Neural progenitor cell (in vitro differentiated cells): ENCODE results near the gene GJB2. TPM values are rescaled to one million over a fixed set of nuclear protein-coding genes. Genes with fewer than 3 reads are reported as not detected.

Source experiments
- DNase-seq: peaks from one replicate; pipeline ENCODE4 v3.0.0-alpha.2; 2016; ENCODE audit warnings: low spot score
- H2AFZ ChIP-seq: fragments of 200-600 bp; sonication (generic); replicated peaks from 2 replicates; pipeline ENCODE4 v1.6.1; 2016; ENCODE audit warnings: antibody characterized with exemption
- H3F3A ChIP-seq: fragments of 200-600 bp; sonication (generic); 2 replicates; pipeline ENCODE4 v1.6.1; 2016; ENCODE audit warnings: antibody characterized with exemption, low read depth
- H3K27ac ChIP-seq: fragments of 200-600 bp; sonication (generic); 2 replicates; pipeline ENCODE4 v1.5.1; 2016; ENCODE audit warnings: mild to moderate bottlenecking
- H3K27me3 ChIP-seq: fragments of 200-600 bp; sonication (generic); 2 replicates; pipeline ENCODE4 v1.6.1; 2016; ENCODE audit warnings: mild to moderate bottlenecking, moderate library complexity
- H3K36me3 ChIP-seq: fragments of 200-600 bp; sonication (generic); 2 replicates; pipeline ENCODE4 v1.5.1; 2016
- H3K4me1 ChIP-seq: fragments of 200-600 bp; sonication (generic); 2 replicates; pipeline ENCODE4 v1.6.1; 2016; ENCODE audit warnings: mixed run types
- H3K4me2 ChIP-seq: fragments of 200-600 bp; sonication (generic); 2 replicates; pipeline ENCODE4 v1.6.1; 2016
- H3K4me3 ChIP-seq: fragments of 200-600 bp; sonication (generic); 2 replicates; pipeline ENCODE4 v1.5.1; 2016
- H3K79me2 ChIP-seq: fragments of 200-600 bp; sonication (generic); 2 replicates; pipeline ENCODE4 v1.6.1; 2016; ENCODE audit warnings: low read depth
- H3K9ac ChIP-seq: fragments of 200-600 bp; sonication (generic); 2 replicates; pipeline ENCODE4 v1.6.1; 2016
- H3K9me3 ChIP-seq: fragments of 200-600 bp; sonication (generic); 2 replicates; pipeline ENCODE4 v1.5.1; 2016; ENCODE audit warnings: low read depth
- H4K20me1 ChIP-seq: fragments of 200-600 bp; sonication (generic); 2 replicates; pipeline ENCODE4 v1.6.1; 2016; ENCODE audit warnings: low read depth
- H3K27ac Mint-ChIP-seq: 3 replicates; pipeline ENCODE4 v1.8.0; 2021; ENCODE audit warnings: mixed read lengths
- H3K27me3 Mint-ChIP-seq: 2 replicates; pipeline ENCODE4 v1.8.0; 2022; ENCODE audit warnings: low read depth, mild to moderate bottlenecking, inconsistent platforms, moderate library complexity, mixed read lengths; ENCODE audit not compliant: insufficient read depth
- H3K36me3 Mint-ChIP-seq: 3 replicates; pipeline ENCODE4 v1.8.0; 2021; ENCODE audit warnings: mixed read lengths
- H3K4me1 Mint-ChIP-seq: 3 replicates; pipeline ENCODE4 v1.8.0; 2021; ENCODE audit warnings: mixed read lengths
- H3K4me3 Mint-ChIP-seq: 3 replicates; pipeline ENCODE4 v1.8.0; 2021; ENCODE audit warnings: mild to moderate bottlenecking, moderate library complexity, mixed read lengths
- H3K9me3 Mint-ChIP-seq: 3 replicates; pipeline ENCODE4 v1.8.0; 2020; ENCODE audit warnings: mixed read lengths
- CTCF ChIP-seq: fragments of 200-600 bp; sonication (generic); IDR thresholded peaks from 2 replicates; pipeline ENCODE4 v1.5.1; 2017; ENCODE audit warnings: antibody characterized with exemption, mild to moderate bottlenecking
- EZH2 ChIP-seq: fragments of 200-600 bp; sonication (generic); IDR thresholded peaks from 2 replicates; pipeline ENCODE4 v1.6.1; 2017; ENCODE audit warnings: antibody characterized with exemption, mild to moderate bottlenecking, moderate library complexity
- EZH2phosphoT487 ChIP-seq: fragments of 200-600 bp; sonication (generic); IDR thresholded peaks from 2 replicates; pipeline ENCODE4 v1.6.1; 2017; ENCODE audit warnings: antibody characterized with exemption
- total RNA-seq: library from RNA; depleted of rRNA; stranded (reverse); fragments of >200 nt; gene quantifications from 2 replicates; pipeline ENCODE4 v1.2.3, GENCODE V29; 2015; ENCODE audit warnings: low replicate concordance

The GJB2 gene
- total RNA-seq, 1 donor from 2014 or later = not detected

GRCh38 chr13:20178156-20178555 is 14.6 kb downstream of the GJB2 start:
- no peaks in the 10 kb centered on the region for H3K36me3 Mint-ChIP-seq
- Histone ChIP-seq H3K9ac (no peak overlapping the region), H3K27ac (no peak overlapping the region), H3K4me2 (no peak overlapping the region), H3K79me2 (no peaks in the 10 kb centered on the region), H3K9me3 (no peaks in the 10 kb centered on the region), H3K4me1 (no peaks in the 10 kb centered on the region), H4K20me1 (no peaks in the 10 kb centered on the region), H3K36me3 (no peaks in the 10 kb centered on the region), H2AFZ (no peak overlapping the region), H3F3A (no peaks in the 10 kb centered on the region), H3K4me3 (no peak overlapping the region), H3K27me3 (no peaks in the 10 kb centered on the region)
- TF ChIP-seq CTCF = no peak
- no peak for TF ChIP-seq EZH2
- no peak for TF ChIP-seq EZH2phosphoT487
- H3K4me1 Mint-ChIP-seq = peaks cover 30% of the 10 kb centered on the region
- no peaks in the 10 kb centered on the region for H3K9me3 Mint-ChIP-seq
- no peak overlapping the region for H3K27ac Mint-ChIP-seq
- H3K27me3 Mint-ChIP-seq = peaks cover 16% of the 10 kb centered on the region
- H3K4me3 Mint-ChIP-seq = no peak overlapping the region
- no peak for DNase-seq

- no peak overlapping the region for H3K4me2 ChIP-seq
- H3K27ac Mint-ChIP-seq = no peak overlapping the region
- no peaks in the 10 kb centered on the region for H3K4me1 ChIP-seq
- no peaks in the 10 kb centered on the region for H3K27me3 ChIP-seq
- H3K27me3 Mint-ChIP-seq = peaks cover 16% of the 10 kb centered on the region
- no peak overlapping the region for H3K9ac ChIP-seq
- no peak for DNase-seq
- H3K4me1 Mint-ChIP-seq = peaks cover 31% of the 10 kb centered on the region
- H3K27ac ChIP-seq = no peak overlapping the region
- H3K9me3 Mint-ChIP-seq = no peaks in the 10 kb centered on the region
- H3K36me3 Mint-ChIP-seq = no peaks in the 10 kb centered on the region
- no peak overlapping the region for H3K4me3 Mint-ChIP-seq
- H3K9me3 ChIP-seq = no peaks in the 10 kb centered on the region
- H2AFZ ChIP-seq = no peak overlapping the region
- TF ChIP-seq EZH2 (no peak), CTCF (no peak), EZH2phosphoT487 (no peak)
- H4K20me1 ChIP-seq = no peaks in the 10 kb centered on the region
- H3F3A ChIP-seq = no peaks in the 10 kb centered on the region
- H3K4me3 ChIP-seq = no peak overlapping the region
- H3K36me3 ChIP-seq = no peaks in the 10 kb centered on the region
- no peaks in the 10 kb centered on the region for H3K79me2 ChIP-seq
Observed at GRCh38 chr13:20177049-20177831, 15.5 kb downstream of the GJB2 start.

- Mint-ChIP-seq H3K27me3 (peaks cover 16% of the 10 kb centered on the region), H3K27ac (peak overlapping the region; percentile 21), H3K4me1 (peaks cover 34% of the 10 kb centered on the region), H3K9me3 (no peaks in the 10 kb centered on the region), H3K4me3 (no peak overlapping the region), H3K36me3 (no peaks in the 10 kb centered on the region)
- H3F3A ChIP-seq = no peaks in the 10 kb centered on the region
- H3K27ac ChIP-seq = no peak overlapping the region
- no peaks in the 10 kb centered on the region for H3K36me3 ChIP-seq
- H2AFZ ChIP-seq = no peak overlapping the region
- DNase-seq = no peak
- H3K9ac ChIP-seq = no peak overlapping the region
- H3K4me1 ChIP-seq = peaks cover 3% of the 10 kb centered on the region
- H3K4me3 ChIP-seq = no peak overlapping the region
- no peaks in the 10 kb centered on the region for H3K9me3 ChIP-seq
- no peaks in the 10 kb centered on the region for H3K27me3 ChIP-seq
- no peaks in the 10 kb centered on the region for H4K20me1 ChIP-seq
- no peak overlapping the region for H3K4me2 ChIP-seq
- no peaks in the 10 kb centered on the region for H3K79me2 ChIP-seq
- TF ChIP-seq EZH2 = no peak
- TF ChIP-seq EZH2phosphoT487 = no peak
- TF ChIP-seq CTCF = no peak
Observed at GRCh38 chr13:20175907-20176652, 16.7 kb downstream of the GJB2 start.
